GM21717 (cell line): ENCODE data around the gene BUD23.

ENCODE experiments used
- ATAC-seq: cut with Tn5 transposase; IDR thresholded peaks from one replicate; pipeline ENCODE4 v1.9.1; 2021; ENCODE audit warnings: mild to moderate bottlenecking, moderate library complexity; ENCODE audit not compliant: unreplicated experiment

The BUD23 gene

DNA sequence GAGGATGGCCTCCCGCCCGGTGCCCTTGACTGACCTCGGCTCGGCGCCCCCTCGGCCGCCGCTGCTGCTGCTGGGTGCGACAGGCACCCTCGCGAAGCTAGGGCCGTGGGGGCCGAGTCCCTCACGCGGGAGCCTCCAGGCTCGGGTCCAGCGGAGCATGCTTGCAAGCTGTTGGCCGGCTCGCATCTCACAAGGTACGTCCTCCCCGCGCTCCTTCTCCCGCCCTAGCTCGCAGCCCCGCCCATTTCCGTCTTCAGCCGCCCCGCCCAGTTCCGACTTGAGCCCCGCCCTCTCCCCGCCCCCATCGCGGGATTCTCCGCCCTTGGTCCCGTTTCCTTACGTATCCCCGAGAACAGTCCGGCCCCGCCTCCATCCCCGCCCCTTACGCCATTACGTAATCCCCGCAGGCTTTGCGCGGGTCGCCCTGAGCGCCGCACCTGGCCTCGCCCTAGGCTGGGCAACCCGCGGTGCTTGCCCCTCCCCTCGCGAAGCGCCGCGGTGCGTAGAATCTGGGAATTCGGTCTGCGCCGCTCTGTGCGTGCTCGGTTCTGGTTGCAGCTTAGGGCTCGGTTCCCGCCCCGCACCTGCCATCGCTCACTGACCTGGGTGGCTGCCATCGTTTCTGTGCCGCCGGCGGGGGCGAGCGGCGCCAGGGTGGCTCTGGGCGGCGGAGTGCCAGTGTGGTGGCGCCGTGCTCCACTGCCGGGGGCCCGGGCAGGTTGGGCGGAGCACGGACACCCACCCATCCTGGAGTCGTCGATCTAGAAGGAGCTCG lies 55.4 kb downstream of the BUD23 start, which contains the start of gene ABHD11:
TSS of gene ABHD11 (minus strand) at position 191 of the 775 bp plus-strand sequence. CDS start at position 159, 32 bp downstream.
- ATAC-seq: peak; percentile 76

DNA sequence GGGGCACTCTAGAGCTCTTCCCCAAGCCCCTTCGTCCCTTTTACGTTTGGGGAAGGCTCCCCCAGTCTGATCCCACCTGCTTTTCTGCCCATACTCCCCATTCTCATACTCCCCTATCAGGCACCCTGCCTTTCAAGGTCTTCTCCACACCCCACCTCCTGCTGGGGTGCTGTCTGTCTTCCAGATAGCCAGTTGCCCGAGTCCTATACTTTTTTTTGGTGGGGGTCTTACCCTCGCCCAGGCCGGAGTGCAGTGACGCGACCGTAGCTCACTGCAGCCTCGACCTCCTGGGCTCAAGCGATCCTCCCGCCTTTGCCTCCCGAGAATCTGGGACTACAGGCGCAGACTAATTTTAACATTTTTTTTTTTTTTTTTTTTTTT lies 56.0 kb downstream of the BUD23 start:
- ATAC-seq: peak; percentile 1

- ATAC-seq: no peak
These were observed 56.8 kb downstream of the BUD23 start for GRCh38 chr7:73740212-73740611.

- ATAC-seq: no peak
These were observed 57.4 kb downstream of the BUD23 start for GRCh38 chr7:73740771-73741170.

GRCh38 chr7:73741600-73741999 lies 58.2 kb downstream of the BUD23 start:
- ATAC-seq: no peak

DNA sequence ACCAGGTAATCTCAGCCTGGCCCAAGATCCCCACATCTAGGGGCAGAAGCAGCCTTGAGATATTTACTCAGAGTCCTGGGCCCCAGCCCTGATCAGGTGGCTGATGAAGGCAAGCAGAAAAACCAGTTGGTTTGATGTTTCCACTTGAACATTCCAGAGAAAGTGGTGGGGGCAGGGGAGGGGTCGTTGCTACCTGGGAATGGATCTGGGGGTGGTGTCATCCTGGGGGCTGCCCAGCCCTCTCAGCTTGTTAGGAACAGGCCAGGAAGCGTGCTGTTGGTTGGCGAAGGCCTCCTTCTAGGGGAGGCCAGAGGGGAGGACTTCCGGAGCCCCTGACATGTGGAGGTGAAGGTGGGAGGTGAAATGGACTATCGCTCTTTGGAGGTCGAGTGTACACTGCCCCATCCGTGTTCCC lies 58.9 kb downstream of the BUD23 start:
- ATAC-seq: no peak

DNA sequence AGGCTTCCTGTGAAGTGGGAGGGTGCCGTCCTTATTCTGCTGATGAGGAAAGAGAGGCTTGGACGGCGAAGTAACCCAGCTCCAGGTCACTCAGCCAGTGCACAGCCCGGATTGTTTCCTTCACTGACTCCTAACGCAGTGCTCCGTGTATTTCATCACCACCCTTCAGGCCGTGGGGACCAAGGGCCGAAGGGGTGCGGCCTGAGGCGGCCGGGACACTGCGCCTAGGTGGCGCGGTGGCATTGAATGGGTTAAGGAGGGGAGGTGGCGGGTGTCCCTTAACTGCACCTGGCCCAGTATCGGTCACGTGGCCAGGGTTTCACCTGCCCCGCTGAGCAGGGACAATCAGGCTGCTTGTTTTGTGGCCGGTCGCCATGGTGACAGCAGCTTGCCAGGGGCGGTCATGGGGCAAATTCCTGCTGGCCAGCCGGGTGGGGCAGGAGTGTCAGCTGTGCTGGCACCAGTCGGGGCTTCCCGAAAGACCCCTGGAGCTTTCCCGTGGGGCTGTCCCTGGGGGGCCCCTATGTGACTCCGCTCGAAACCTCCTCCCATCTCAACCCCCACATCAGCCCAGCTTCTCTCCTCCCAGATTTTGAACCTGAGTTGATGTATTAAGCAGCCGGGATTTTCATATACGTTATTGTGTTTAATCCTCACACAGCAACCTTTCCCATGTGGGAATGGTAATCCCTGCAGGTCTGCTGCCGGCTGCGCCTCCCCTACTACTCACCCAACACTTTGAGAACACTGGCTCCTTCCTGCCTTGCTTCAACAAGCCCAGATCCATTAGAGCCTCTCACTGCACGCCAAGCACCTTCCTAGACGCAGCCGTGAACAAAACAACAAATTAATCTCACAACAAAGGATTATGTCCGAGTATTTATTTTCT lies 59.6 kb downstream of the BUD23 start:
- no peak for ATAC-seq

- ATAC-seq: no peak
These were observed 63.0 kb downstream of the BUD23 start for GRCh38 chr7:73746378-73746777.
